ENCODE measurements around the gene AFF3. TPM values are rescaled to one million over a fixed set of nuclear protein-coding genes. Genes with fewer than 3 reads are reported as not detected.

Gene AFF3
- total RNA-seq, 1 experiment from 2014 or later = not detected

GRCh38 chr2:99960291-99960690 is 182.1 kb downstream of the AFF3 start:
- CTCF ChIA-PET = no interaction called here
- intact Hi-C loops (cut with micrococcal nuclease; ENCODE audit: unreplicated experiment) = no loop called here
- H3K27me3 ChIP-seq (ENCODE audit: insufficient read depth, low read depth) = peaks cover 46% of the 10 kb centered on the region

GRCh38 chr2:99959261-99960014 is 183.0 kb downstream of the AFF3 start:
- intact Hi-C loops (cut with micrococcal nuclease; ENCODE audit: unreplicated experiment) = no loop called here
- Histone ChIP-seq H2AFZ (no peak overlapping the region), H3K4me1 (replicated peaks; ENCODE audit: insufficient read depth) (no peaks in the 10 kb centered on the region), H3K27me3 (ENCODE audit: insufficient read depth, low read depth) (peaks cover 38% of the 10 kb centered on the region), H3K36me3 (ENCODE audit: low read depth) (no peaks in the 10 kb centered on the region), H3K79me2 (ENCODE audit: low read depth) (no peaks in the 10 kb centered on the region), H3K4me2 (no peak overlapping the region), H4K20me1 (ENCODE audit: insufficient read depth) (no peaks in the 10 kb centered on the region), H3K4me3 (no peak overlapping the region), H3K9me3 (ENCODE audit: insufficient read depth, low read depth) (no peaks in the 10 kb centered on the region), H3K27ac (no peak overlapping the region), H3K9me2 (ENCODE audit: insufficient read depth) (no peaks in the 10 kb centered on the region), H3F3A (ENCODE audit: insufficient read depth, low read depth) (no peaks in the 10 kb centered on the region)
- TF ChIP-seq EZH2 (IDR thresholded peaks at IDR 0.05; ENCODE audit: low read depth) (no peak), CTCF (conservative IDR thresholded peaks at IDR 0.05) (no peak)
- ChIA-PET POLR2A (ENCODE audit: unreplicated experiment) (interaction anchor here (0.6 kb wide), 1 partner anchor 407 kb away, joined by 3 read pairs; no protein-coding TSS in a partner anchor), CTCF (no interaction called here)
- no TSS peak for BruUV-seq (replicated peaks)
- DNase-seq = no peak

More at GRCh38 chr2:99960291-99960690, 182.1 kb downstream of the AFF3 start:
- TF ChIP-seq CTCF (conservative IDR thresholded peaks at IDR 0.05) (no peak), EZH2 (IDR thresholded peaks at IDR 0.05; ENCODE audit: low read depth) (no peak)
- H2AFZ ChIP-seq = no peak overlapping the region
- H3F3A ChIP-seq (ENCODE audit: insufficient read depth, low read depth) = no peaks in the 10 kb centered on the region
- H3K9me2 ChIP-seq (ENCODE audit: insufficient read depth) = no peaks in the 10 kb centered on the region
- no peak overlapping the region for H3K4me2 ChIP-seq
- no peaks in the 10 kb centered on the region for H3K36me3 ChIP-seq (ENCODE audit: low read depth)
- H3K4me3 ChIP-seq = no peak overlapping the region
- H3K9me3 ChIP-seq (ENCODE audit: insufficient read depth, low read depth) = no peaks in the 10 kb centered on the region
- no peaks in the 10 kb centered on the region for H4K20me1 ChIP-seq (ENCODE audit: insufficient read depth)
- no peak for DNase-seq
- BruUV-seq (replicated peaks) = no TSS peak
- H3K79me2 ChIP-seq (ENCODE audit: low read depth) = no peaks in the 10 kb centered on the region
- POLR2A ChIA-PET (ENCODE audit: unreplicated experiment) = no interaction called here
- no peak overlapping the region for H3K27ac ChIP-seq
- no peaks in the 10 kb centered on the region for H3K4me1 ChIP-seq (replicated peaks; ENCODE audit: insufficient read depth)

- TF ChIP-seq CTCF (conservative IDR thresholded peaks at IDR 0.05) = no peak
- TF ChIP-seq EZH2 (IDR thresholded peaks at IDR 0.05; ENCODE audit: low read depth) = no peak
- no peaks in the 10 kb centered on the region for H3K4me1 ChIP-seq (replicated peaks; ENCODE audit: insufficient read depth)
- H4K20me1 ChIP-seq (ENCODE audit: insufficient read depth) = no peaks in the 10 kb centered on the region
- no peak overlapping the region for H3K4me3 ChIP-seq
- ChIA-PET POLR2A (ENCODE audit: unreplicated experiment) (no interaction called here), CTCF (no interaction called here)
- intact Hi-C loops (cut with micrococcal nuclease; ENCODE audit: unreplicated experiment) = no loop called here
- no peaks in the 10 kb centered on the region for H3K9me3 ChIP-seq (ENCODE audit: insufficient read depth, low read depth)
- H3K27me3 ChIP-seq (ENCODE audit: insufficient read depth, low read depth) = peaks cover 42% of the 10 kb centered on the region
- H3K79me2 ChIP-seq (ENCODE audit: low read depth) = no peaks in the 10 kb centered on the region
- no peaks in the 10 kb centered on the region for H3K36me3 ChIP-seq (ENCODE audit: low read depth)
- no peak overlapping the region for H3K27ac ChIP-seq
- no peaks in the 10 kb centered on the region for H3K9me2 ChIP-seq (ENCODE audit: insufficient read depth)
- DNase-seq = no peak
- no peak overlapping the region for H2AFZ ChIP-seq
- H3K4me2 ChIP-seq = no peak overlapping the region
- H3F3A ChIP-seq (ENCODE audit: insufficient read depth, low read depth) = no peaks in the 10 kb centered on the region
- no TSS peak for BruUV-seq (replicated peaks)
These were observed 184.9 kb downstream of the AFF3 start for GRCh38 chr2:99957332-99958133.

Data from PC-9 (cell line).